Activated CD8-positive, alpha-beta memory T cell treated with anti-CD3 and anti-CD28 coated beads for 1 hour (primary cell): ENCODE data around the gene PTPRM.

ENCODE experiments used
- DNase-seq, 2 donors: peaks; one replicate each; pipeline ENCODE4 v3.0.0-alpha.2; 2020; ENCODE audit warnings: low read depth in 1 of 2; ENCODE audit errors: extremely low read depth in 1 of 2

PTPRM gene

DNA sequence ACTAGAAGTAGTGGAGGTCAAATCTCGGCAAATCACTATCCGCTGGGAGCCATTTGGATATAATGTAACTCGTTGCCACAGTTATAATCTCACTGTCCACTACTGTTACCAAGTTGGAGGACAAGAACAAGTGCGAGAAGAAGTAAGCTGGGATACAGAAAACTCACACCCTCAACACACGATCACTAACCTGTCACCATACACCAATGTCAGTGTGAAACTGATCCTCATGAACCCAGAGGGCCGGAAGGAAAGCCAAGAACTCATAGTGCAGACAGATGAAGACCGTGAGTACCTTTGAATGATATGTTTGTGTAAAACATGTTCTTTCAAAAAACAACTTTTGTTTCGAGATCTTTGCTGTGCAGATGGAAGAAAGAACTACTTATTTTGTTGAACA lies 502.6 kb downstream of the PTPRM start:
- no peak for DNase-seq

DNA sequence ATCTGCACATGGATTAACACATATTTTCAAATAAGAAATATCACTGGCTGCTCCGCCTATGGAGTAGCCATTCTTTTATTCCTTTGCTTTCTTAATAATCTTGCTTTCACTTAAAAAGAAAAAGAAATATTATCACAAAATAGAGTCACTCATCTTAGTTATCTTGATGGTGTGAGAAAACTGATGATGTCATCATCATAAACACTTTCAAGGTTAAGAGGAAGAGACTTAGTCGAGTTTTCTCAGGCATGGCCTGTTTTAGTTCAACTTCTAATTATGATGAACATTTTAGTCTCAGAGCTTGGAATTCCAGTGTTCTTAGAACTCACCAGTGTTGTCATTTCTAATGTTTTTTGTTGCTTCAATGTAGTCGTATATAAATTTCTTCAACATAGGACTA lies 506.1 kb downstream of the PTPRM start:
- DNase-seq, result no peak

DNA sequence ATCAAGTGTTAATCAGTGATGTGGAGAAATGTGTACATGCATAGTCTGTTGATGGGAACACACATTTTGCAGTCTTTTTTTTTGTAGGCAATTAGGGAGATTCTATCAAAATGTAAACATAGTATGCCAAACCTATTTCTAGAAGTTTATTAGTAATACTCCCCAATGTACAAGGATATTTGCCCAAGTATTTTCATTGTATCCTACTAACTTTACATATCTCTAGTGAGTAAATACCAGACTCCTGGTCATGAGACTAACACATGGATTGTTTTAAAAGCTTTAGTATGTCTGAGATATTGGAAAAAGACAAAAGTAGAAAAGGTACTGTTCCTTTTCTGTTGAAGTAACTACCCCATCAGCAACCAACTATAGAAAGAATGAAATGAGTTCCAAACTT lies 513.0 kb downstream of the PTPRM start:
- no peak for DNase-seq

DNA sequence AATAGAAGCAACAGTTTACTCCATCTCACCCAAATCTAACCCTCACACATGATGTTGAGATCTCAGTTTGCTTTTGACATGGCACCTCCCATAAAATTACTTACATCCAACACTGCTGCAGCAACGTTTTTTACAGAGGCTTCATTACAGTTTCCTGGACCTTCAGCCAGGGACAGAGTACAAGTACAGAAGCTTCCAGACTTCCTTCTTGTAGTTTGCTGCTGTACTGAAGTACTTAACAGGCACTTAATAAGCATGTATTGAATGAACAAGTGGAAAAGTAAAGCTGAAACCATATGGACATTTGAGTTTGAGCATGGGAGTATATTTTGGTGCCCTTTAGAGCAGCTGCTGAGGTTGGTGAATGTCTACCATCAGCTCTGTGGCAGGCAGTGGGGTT lies 514.2 kb downstream of the PTPRM start:
- DNase-seq, result no peak

DNA sequence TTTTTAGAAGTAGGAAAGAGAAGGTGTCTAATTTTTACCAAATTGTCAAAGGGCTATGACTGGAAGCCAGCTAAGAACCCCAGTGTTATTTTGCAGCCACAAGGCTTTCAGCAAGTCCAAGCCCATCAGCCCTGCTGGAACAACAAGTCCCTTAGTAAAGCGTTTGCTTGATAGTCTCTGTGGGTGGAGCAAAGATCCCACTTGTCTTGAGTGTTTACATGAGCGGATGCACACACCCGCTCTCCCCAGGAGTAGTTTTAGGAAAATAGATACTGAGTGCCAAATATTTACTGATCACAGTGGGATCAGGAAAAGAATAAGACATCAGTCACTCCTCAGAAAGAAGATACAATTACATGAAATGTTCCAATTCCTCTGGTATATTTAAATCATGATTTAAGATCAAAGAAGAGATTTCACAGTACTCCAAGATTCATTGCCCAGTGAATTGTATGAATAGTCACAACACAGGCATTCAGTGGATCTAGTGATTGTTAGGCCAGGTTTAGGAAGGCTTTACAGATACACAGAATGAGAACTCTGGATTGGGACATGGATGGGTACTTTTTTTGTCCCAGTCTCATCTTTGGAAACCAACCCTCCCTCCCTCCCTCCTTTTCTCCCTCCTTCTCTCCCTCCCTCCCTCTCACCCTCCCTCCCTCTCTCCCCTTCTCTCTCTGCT lies 514.9 kb downstream of the PTPRM start:
- DNase-seq, result no peak

DNA sequence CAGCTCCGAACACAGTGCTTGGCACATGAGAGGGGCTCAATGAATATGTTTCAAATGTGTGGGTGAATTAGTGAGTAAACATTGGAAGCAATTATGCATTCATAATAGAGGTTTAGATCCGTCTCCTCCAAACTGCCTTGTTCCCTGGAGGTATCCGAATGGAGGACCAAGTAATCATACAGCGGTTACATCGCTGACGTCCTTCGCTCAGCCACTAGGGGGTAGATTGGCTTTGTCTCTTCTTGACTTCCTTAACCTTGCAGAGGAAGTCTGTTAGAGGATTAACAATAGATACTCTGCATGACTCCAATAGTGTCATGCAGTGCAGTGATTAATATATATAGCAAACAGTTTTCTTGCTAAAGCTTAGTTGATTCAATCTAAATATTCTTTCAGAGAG lies 517.0 kb downstream of the PTPRM start:
- no peak for DNase-seq

DNA sequence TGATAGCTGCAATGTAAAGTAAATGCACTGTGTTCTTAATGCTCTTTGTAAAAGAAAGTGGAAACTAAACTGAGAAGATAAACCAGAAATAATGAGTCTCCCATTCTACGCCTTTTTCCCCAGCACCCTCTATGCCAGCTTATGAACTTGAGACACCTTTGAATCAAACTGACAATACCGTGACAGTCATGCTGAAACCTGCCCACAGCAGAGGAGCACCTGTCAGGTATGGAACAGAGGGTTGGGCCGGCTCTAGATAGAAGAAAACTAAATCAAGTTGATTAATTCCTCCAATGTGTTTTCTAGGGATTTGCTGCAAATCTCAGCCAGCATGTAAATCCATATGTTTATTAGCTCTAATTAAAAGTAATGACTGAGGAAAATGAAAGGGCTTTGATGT lies 521.5 kb downstream of the PTPRM start:
- DNase-seq, result no peak

DNA sequence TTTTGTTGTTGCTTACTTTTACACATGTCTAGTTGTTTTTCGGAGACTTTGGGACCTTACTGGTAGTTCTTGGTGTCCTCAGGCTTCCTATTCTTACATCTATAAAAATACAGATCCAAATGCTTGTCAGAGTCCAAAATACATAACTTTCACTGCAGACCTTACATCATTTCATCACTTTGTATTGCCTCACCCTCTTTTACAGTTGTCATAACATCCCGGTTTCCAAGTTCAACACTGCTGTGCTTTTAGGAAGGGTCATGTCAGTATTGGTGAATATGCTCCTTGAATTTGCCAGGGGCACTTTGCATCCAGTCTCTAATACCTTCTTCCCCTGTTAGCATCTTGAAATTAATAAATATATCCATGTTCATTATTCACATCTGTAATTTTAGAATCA lies 523.9 kb downstream of the PTPRM start:
- DNase-seq, result no peak

DNA sequence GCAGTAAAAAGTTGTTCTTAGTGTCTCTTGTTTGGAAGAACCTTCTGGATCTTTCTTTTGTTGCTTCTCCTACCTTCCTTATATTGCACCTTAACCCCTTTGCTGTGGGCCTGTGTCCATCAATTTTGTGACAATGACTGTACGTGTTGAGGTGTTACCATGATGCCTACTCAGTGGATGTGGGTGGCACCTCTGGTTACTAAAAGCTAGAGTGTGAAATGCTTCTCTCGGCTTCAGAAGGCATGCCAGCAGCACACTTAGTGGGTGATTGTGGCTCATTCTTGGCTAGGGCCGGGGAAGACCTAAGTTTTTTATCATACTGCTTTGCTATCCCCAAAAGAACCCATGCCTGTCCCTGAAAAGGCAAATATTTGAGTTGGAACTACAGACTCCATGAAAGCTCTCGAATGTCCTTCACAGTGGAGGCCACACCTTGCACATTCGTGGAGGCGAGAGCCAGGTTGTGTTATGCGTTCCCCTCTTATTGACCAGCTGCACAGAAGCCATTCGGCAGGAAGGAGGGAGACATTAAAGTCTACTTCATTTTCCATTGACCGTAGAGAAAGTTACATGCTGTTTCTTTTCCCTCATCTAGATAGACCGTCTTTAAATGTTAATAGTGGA lies 528.9 kb downstream of the PTPRM start:
- DNase-seq, result no peak

DNA sequence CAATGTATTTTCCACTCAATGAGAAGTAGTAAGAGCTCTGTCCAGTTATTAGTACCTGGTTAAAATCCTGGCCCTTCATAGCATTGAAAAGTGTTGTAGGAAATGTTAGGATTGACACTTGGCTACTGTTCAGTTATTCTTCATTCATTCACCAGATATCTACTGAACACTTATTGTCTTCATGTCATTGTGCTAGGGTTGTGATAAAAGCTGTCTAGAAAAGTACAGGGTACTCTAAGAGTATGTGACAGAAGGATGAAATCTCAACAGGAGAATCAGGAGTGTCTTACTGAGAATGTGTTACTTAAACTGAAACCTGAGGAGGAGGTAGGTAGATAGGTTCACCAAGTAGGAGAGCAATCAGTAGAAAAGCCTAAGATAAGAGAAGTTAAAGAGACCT lies 530.3 kb downstream of the PTPRM start:
- no peak for DNase-seq

DNA sequence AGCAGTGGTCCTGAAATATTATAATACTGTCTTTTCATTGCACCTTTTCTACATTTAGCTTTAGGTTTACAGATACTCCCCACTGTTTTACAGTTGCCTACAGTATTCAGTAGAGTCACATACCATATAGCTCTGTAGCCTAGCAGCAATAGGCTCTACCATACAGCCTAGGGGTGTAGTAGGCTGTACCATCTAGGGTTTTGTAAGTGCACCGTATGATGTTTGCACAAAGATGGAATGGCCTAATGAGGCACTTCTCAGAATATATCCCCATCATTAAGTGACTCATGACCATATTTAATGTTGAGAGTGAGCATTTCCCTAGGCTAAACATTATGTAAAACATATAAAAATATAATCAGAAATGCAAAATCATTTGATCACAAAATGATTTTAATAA lies 530.8 kb downstream of the PTPRM start:
- DNase-seq, result no peak

DNA sequence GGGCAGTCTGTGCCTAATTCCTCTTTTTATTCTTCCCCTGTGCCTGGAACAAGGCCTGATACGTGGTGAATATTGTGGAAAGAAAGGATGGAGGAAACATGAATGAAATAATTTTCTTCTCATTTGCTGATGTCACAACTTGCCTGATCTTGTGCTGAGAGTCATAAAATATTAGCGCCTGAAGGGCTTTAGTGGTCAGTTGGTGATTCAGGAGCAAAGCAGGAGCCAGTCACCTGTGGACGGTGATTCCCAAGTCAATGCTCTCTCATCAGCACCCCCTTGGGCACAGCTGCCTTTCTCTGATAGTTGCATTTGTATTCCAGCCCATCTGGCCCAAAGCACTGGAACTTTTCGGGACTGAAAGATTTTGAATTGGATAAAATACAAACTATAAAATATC lies 539.5 kb downstream of the PTPRM start:
- no peak for DNase-seq

DNA sequence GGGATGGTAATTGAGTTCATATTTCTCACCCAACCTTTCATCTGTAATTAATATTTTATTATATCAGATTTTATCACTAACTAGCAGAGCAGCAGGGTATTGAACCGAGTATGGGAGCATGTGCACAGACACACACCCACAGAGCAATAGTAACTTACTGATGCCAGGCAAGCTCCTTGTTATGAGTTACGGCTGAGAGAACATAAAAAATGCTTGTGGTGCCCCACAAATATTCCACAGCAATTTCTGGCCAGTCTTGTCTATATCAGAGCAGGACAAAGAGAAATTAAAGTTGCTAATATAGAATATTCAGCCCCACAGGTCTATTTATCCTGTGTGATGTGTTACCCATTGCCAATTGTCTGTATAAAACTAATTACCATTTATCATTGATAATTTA lies 540.3 kb downstream of the PTPRM start:
- no peak for DNase-seq

DNA sequence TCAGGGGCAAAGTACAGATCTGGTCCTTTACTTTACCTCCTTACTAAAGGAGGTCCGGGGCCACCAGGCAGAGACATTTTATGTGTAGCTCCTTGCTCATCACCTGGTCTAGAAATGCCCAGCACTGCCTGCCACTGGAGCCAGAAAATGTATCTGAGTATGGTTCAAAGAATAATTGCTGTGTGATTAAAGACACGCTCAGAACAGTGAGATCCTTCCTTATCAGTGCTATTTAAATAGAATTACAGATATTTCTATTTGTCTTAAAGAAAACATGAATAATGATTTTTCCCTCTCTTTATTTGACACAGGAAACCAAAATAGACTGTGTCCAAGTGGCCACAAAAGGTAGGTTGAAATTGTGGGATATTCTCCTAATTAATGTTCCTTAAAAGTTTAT lies 547.4 kb downstream of the PTPRM start:
- no peak for DNase-seq

DNA sequence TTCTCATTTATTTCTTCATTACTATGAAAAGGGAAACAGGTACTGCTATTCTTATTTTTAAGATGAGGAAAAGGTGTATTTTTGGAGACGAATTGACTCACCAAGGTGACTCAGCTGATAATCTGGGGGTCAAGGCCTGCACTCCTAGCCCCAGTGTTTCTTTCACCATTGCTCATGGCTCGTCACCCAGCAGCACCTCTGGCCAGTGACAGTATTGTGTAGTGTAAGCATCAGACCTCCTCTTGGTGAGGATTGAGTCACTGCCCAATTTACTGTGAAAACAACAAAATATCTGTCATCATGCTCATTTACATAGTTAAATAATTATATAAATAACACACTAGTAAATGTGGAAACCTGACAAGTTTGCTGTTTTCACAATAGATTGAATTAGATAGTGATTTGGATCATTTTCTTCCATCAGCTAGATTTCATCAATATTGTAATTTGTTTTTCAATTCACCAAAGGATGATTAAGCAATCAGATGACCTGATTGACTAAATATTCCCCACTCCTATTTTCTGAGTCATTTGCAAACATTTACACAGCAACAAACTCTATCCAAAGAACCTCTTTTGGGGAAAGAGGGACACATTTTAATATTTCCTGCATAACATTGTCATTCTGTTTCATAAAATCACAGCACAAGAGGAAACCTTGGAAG lies 549.4 kb downstream of the PTPRM start:
- DNase-seq, result no peak

DNA sequence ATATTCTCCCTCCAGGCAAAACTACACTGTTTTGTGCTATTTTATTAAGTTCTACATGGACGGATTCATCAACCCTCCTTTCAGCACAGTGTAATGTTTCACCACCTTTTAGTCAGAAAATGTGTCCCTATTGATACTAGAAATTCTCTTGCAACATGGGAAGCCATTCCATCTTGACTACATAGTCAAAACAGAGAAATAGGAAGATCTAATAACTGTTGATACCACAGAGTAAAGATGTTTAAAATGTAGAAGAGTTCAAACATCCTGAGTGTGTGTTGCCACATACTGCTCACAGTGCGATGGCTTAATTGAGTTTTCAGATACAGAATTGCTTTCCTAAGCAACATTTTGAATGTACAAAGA lies 549.9 kb downstream of the PTPRM start:
- no peak for DNase-seq

DNA sequence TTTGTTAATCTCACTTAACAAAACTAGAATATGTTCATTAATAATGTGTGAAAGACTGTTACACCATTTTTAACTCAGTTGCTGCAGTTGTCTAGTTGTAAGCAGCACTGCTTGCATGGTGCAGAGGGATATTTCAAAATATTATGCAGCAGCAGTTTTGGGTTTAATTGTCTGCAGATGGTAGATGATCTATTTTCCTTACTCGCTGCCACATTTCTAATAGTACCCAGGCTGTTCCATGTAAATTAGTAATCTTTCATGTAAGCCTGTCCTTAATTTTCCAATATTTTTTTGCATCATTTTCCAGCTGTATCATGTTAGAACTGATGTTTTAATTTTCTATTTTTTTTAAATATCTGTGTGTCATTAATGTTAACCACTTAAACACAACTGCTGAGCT lies 554.0 kb downstream of the PTPRM start:
- no peak for DNase-seq

DNA sequence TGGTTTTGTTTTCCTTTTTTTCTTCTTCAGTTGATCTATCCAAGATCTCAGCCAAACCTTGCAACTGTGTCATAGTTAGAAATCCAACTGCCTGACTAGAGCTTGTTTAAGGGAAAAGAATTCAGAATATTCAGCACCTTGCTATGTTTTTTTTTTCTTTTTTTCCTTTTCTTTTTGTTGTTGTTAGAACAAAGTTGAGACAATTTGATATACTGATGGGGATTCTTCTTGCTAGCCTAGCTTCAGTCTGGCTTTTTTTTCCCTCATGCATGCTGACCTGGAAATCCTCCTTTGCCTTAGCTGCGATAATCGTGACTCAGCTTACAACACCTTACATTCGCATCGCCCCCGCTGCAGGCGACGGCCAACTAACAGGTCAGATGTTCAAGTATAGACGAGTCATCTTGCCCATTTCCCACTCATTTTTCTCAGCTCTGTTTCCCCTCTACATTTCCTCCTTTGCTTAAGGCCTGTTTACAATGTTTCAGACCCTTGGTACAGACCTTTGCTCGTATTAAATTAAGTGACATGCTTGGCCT lies 554.9 kb downstream of the PTPRM start:
- no peak for DNase-seq

DNA sequence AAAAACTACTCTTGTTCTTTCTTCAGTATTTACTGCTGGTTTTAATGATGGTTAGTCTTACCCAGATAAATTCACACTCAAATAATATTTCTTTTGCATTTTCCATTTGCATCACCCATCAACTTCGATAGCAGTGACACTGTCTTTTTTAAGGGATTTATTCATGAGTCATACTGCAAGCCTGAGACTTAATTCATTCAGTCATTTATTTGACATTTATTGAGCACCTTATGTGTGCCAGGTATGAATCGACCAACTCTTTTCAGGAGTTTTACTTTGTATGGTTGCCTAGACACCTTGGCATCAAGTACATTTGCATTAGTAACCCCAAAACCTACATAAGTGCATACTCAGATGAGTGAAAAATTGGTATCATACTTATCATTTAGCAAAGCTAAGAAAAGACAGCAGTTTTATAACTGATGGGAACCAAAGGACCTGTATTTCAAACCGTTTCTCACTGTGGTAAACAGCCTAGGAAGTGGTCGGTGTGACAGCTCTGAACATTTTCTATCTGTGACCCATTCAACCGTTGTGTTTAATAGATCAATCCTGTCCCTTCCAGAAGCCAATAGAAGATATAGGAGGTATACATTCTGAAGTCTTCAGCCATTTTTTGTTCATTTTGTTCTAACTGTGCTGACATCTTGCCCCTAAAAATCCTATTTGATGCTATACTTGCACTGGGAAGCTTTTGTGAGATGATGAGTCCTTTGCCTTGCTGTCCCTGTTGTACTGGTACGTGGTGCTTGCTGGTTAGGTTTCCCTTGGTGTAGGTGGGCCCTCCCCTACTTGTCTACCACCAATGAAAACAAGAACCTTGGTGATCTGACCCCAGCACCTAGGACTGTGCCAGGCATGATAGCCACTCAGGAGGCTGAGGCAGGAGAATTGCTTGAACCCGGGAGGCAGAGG lies 557.4 kb downstream of the PTPRM start:
- DNase-seq, result no peak

DNA sequence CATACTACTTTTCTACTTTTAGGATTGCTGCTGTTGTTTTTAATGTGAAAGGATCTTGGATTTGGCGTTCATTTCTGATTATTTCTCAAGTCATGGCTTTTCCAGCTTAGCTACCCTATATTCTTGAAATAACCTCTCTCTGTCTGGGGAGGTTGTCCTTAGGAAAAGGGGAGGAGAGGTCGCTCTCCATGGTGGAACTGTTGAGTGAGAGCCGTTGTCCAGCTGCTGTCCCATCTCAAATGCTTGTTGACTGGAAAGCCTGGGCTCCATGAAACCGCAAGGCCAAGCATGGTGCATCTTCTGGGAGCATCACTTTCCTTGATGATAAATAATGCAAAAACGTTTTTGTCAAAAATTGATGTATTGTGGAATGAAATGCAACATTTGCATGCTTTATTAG lies 563.0 kb downstream of the PTPRM start:
- DNase-seq, result no peak

DNA sequence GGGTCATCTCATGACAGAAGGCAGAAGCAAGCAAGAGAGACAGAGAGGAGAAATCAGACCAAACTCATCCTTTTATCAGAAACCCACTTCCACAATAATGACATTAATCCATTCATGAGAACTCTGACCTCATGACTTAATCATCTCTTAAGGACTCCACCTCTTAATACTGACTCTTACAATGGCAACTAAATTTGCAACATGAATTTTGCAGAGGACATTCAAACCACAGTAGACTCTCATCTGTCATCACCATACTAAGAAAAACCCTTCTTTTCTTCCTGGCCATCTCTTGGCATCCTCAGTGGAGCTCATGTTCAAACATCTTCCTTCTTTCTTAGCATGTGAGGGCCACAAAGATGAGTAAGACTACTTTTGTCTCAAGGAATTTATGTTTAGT lies 565.9 kb downstream of the PTPRM start:
- no peak for DNase-seq
